Liver (tissue), 3 donors: Measurements from ENCODE around the gene CCSER2.

ENCODE experiments used
- JUND ChIP-seq, 2 donors: IDR thresholded peaks; 2 replicates each; pipeline ENCODE4 v1.6.1; 2016; ENCODE audit warnings: antibody characterized with exemption in 2 of 2
- YY1 ChIP-seq: IDR thresholded peaks from 2 replicates; pipeline ENCODE4 v1.6.1; 2016; ENCODE audit warnings: antibody characterized with exemption, mild to moderate bottlenecking
- TF ChIP-seq, protein P1 (sequence below): fragments of 150-350 bp; IDR thresholded peaks from 2 replicates; pipeline ENCODE4 v1.5.1; 2017; ENCODE audit warnings: improper control_type of control experiment, low read depth, low read length; ENCODE audit not compliant: missing input control
- TF ChIP-seq, protein P2 (sequence below): IDR thresholded peaks from 2 replicates; pipeline ENCODE4 v1.6.1; 2016; ENCODE audit warnings: antibody characterized with exemption
- donor health status: healthy.
- donor health status: healthy.

DNA sequence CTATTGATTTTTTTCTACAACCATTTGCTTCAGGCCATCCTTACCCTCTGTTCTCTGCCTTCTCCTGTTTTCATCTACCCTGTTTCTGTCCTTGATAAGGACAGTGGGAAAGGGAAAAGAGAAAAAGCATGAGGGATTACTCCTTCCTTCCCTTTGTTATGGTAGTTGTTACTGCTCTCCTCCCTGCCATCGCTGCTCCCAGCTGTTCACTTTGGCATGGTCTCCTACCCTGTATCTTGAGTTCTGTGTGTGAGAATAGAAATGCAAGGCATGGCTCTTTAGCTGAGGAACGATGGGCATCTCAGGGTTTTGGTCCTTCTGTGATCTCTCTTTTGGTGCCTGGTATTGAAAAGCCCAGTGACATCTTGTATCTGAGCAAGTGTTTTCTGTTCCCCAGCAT is 6.4 kb downstream of the CCSER2 start:
- TF ChIP-seq JUND (IDR thresholded peaks at IDR 0.05), result no peak
- TF ChIP-seq, protein P1, sequence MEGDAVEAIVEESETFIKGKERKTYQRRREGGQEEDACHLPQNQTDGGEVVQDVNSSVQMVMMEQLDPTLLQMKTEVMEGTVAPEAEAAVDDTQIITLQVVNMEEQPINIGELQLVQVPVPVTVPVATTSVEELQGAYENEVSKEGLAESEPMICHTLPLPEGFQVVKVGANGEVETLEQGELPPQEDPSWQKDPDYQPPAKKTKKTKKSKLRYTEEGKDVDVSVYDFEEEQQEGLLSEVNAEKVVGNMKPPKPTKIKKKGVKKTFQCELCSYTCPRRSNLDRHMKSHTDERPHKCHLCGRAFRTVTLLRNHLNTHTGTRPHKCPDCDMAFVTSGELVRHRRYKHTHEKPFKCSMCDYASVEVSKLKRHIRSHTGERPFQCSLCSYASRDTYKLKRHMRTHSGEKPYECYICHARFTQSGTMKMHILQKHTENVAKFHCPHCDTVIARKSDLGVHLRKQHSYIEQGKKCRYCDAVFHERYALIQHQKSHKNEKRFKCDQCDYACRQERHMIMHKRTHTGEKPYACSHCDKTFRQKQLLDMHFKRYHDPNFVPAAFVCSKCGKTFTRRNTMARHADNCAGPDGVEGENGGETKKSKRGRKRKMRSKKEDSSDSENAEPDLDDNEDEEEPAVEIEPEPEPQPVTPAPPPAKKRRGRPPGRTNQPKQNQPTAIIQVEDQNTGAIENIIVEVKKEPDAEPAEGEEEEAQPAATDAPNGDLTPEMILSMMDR, result no peak
- TF ChIP-seq YY1, result no peak
- TF ChIP-seq, protein P2, sequence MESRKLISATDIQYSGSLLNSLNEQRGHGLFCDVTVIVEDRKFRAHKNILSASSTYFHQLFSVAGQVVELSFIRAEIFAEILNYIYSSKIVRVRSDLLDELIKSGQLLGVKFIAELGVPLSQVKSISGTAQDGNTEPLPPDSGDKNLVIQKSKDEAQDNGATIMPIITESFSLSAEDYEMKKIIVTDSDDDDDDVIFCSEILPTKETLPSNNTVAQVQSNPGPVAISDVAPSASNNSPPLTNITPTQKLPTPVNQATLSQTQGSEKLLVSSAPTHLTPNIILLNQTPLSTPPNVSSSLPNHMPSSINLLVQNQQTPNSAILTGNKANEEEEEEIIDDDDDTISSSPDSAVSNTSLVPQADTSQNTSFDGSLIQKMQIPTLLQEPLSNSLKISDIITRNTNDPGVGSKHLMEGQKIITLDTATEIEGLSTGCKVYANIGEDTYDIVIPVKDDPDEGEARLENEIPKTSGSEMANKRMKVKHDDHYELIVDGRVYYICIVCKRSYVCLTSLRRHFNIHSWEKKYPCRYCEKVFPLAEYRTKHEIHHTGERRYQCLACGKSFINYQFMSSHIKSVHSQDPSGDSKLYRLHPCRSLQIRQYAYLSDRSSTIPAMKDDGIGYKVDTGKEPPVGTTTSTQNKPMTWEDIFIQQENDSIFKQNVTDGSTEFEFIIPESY, result no peak
